Upper lobe of left lung (tissue), 6 donors: ENCODE measurements around the gene IL13RA1. TPM values are rescaled to one million over a fixed set of nuclear protein-coding genes. Genes with fewer than 3 reads are reported as not detected.

Experiments used
- ATAC-seq, 2 donors: fragments of 200-7000 bp; cut with Tn5 transposase; one replicate each; pipeline ENCODE4 v1.9.1; 2022; ENCODE audit warnings: mild to moderate bottlenecking in 2 of 2, moderate library complexity in 2 of 2; ENCODE audit not compliant: low FRiP score in 2 of 2
- DNase-seq, 2 donors: peaks; one replicate each; pipeline ENCODE4 v3.0.0-alpha.2; 2019 to 2020
- H3K27ac ChIP-seq, 4 donors: fragments of 200-600 bp; sonication (generic); one replicate each; pipeline ENCODE4 v1.5.1; 2016 to 2019
- H3K27me3 ChIP-seq, 4 donors: fragments of 200-600 bp; sonication (generic); one replicate each; pipeline ENCODE4 v1.5.1; 2017 to 2019
- H3K36me3 ChIP-seq, 4 donors: fragments of 200-600 bp; sonication (generic); one replicate each; pipeline ENCODE4 v1.5.1; 2016 to 2019
- H3K4me1 ChIP-seq, 4 donors: fragments of 200-600 bp; sonication (generic); one replicate each; pipeline ENCODE4 v1.5.1; 2018 to 2019
- H3K4me3 ChIP-seq, 4 donors: fragments of 200-600 bp; sonication (generic); one replicate each; pipeline ENCODE4 v1.5.1; 2017 to 2019; ENCODE audit warnings: mild to moderate bottlenecking in 2 of 4, moderate library complexity in 1 of 4
- H3K9me3 ChIP-seq, 4 donors: fragments of 200-600 bp; sonication (generic); one replicate each; pipeline ENCODE4 v1.5.1; 2018 to 2019
- EP300 ChIP-seq, 4 donors: sonication (generic); formaldehyde crosslinking; IDR thresholded peaks; one replicate each; pipeline ENCODE4 v1.5.1; 2017; ENCODE audit warnings: antibody characterized with exemption in 4 of 4, control low read depth in 2 of 4
- POLR2A ChIP-seq, 4 donors: fragments of 450-650 bp; IDR thresholded peaks; one replicate each; pipeline ENCODE4 v1.5.1; 2016 to 2017; ENCODE audit warnings: antibody characterized with exemption in 4 of 4, mild to moderate bottlenecking in 2 of 4
- POLR2AphosphoS5 ChIP-seq, 2 donors: sonication (generic); formaldehyde crosslinking; IDR thresholded peaks; one replicate each; pipeline ENCODE4 v1.5.1; 2017; ENCODE audit warnings: antibody characterized with exemption in 2 of 2
- WGBS, 2 donors: methylation state at CpG; one replicate each; pipeline ENCODE4 v1.1.5; 2017 to 2018; 5-methylcytosine and 5-hydroxymethylcytosine counted together
- total RNA-seq, 6 donors: library from RNA; depleted of rRNA in 4 of 6; stranded (reverse); fragments of >200 nt in 4 of 6; gene quantifications; one replicate each; pipeline versions ENCODE4 v1.1.0 to v1.2.1, GENCODE V29; 2016 to 2021
- TF ChIP-seq, protein P1 (sequence below), 6 experiments: fragments of 450-650 bp in 4 of 6; fragments of 200-600 bp in 2 of 6; sonication (generic) in 2 of 6; IDR thresholded peaks; one replicate each; pipeline ENCODE4 v1.5.1; 2016 to 2019; ENCODE audit warnings: antibody characterized with exemption in 6 of 6
- donor health status: DM: no; HTN: no; CAD: no; lungs with moderate emphysema.
- donor health status: DM: no; HTN: yes; CAD: no; lungs with severe emphysema.

Gene IL13RA1
- total RNA-seq, 6 donors from 2014 or later: 22.4 to 83.3 (median 67.0) TPM

DNA sequence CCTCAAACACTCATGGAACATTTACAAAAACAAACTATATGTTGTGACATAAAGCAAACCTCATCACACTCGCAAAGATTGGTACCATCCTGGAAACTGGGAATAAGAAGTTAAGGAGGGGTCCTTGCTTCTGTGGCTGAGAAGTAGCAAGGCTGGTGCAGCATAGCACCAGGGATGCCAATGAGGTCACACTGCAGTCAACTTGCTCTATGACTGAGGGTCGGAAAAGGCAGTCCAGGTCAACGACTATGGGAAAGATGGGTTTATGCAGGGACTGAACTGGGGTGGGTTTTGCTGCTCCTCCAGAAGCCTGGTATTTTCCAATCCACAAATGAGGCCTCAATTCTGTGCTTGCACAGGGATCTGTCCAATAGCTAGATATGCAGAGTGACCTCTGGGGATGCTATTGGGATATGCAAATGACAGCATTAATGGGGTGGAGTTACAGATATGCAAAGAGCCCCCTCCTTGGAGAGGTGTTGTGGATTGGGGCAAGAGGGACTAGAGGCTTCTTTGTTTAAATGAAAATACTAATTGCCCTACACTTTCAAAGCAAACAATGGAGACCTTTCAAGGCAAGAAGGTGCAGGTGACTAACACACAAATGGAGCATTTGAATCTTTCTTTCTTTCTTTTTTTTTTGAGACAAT is 7.2 kb upstream of the IL13RA1 start:
- H3K4me3 ChIP-seq: no peak overlapping the region
- no peak for TF ChIP-seq POLR2AphosphoS5 (IDR thresholded peaks at IDR 0.05)
- TF ChIP-seq, protein P1, sequence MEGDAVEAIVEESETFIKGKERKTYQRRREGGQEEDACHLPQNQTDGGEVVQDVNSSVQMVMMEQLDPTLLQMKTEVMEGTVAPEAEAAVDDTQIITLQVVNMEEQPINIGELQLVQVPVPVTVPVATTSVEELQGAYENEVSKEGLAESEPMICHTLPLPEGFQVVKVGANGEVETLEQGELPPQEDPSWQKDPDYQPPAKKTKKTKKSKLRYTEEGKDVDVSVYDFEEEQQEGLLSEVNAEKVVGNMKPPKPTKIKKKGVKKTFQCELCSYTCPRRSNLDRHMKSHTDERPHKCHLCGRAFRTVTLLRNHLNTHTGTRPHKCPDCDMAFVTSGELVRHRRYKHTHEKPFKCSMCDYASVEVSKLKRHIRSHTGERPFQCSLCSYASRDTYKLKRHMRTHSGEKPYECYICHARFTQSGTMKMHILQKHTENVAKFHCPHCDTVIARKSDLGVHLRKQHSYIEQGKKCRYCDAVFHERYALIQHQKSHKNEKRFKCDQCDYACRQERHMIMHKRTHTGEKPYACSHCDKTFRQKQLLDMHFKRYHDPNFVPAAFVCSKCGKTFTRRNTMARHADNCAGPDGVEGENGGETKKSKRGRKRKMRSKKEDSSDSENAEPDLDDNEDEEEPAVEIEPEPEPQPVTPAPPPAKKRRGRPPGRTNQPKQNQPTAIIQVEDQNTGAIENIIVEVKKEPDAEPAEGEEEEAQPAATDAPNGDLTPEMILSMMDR (IDR thresholded peaks at IDR 0.05): no peak
- no peak for TF ChIP-seq EP300 (IDR thresholded peaks at IDR 0.05)
- no peak for TF ChIP-seq POLR2A (IDR thresholded peaks at IDR 0.05)
- no peak overlapping the region for H3K27ac ChIP-seq
- ATAC-seq (no peak), DNase-seq (no peak)
- H3K9me3 ChIP-seq: no peaks in the 10 kb centered on the region
- peaks cover 0 to 7% (median under 1%) of the 10 kb centered on the region in 4 donors for H3K4me1 ChIP-seq
- 78 to 90% methylated on average over 2 to 3 of the region's 3 CpGs for WGBS, 2 donors
- H3K27me3 ChIP-seq: no peaks in the 10 kb centered on the region
- no peaks in the 10 kb centered on the region for H3K36me3 ChIP-seq

DNA sequence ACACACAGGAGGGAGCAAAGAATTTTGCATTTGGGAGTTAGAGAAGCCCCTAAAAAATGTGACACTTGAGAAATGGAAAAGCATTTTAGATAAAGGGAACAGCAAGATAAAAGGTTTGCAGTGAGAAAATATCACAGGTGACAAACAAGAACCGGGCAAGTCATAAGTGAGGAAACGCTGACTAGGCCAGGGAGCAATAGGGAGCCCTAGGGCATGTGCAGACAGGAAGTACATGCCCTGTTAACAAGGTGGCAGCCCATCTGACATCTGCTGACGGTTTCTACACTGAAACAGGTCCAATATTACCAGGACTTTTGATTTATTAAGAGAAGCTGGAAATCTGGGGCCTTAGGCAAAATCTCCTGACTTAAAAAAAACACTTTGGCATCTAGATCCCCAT is 4.0 kb upstream of the IL13RA1 start:
- H3K27me3 ChIP-seq: no peaks in the 10 kb centered on the region
- 63 to 65% methylated on average over 3 of the region's 3 CpGs for WGBS, 2 donors
- no peak overlapping the region for H3K27ac ChIP-seq
- H3K4me3 ChIP-seq: no peak overlapping the region
- DNase-seq (no peak), ATAC-seq (no peak)
- H3K9me3 ChIP-seq: no peaks in the 10 kb centered on the region
- no peaks in the 10 kb centered on the region for H3K36me3 ChIP-seq
- no peak for TF ChIP-seq EP300 (IDR thresholded peaks at IDR 0.05)
- no peak for TF ChIP-seq POLR2A (IDR thresholded peaks at IDR 0.05)
- TF ChIP-seq, protein P1 (IDR thresholded peaks at IDR 0.05): no peak
- no peak for TF ChIP-seq POLR2AphosphoS5 (IDR thresholded peaks at IDR 0.05)
- peaks cover 10 to 18% (median 15%) of the 10 kb centered on the region in 4 donors for H3K4me1 ChIP-seq

DNA sequence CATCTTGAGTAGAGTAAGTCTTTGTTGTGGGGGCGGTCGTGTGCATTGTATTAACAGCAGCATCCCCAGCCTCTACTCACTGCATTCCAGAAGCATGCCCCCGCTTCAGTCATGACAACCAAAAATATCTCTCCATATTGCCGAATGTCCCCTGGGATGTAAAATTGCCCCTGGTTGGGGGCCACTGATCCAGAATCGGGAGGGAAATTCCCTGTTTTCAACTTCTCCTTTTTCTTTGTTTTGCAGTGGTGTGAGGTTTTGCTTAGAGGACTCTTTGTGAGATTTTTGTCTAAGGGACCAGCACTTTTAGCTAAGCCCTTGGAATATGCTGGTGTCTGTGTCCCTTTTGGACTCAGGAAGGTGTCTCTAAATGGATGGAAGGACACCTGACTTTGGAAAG is 3.0 kb upstream of the IL13RA1 start:
- DNase-seq (no peak), ATAC-seq (no peak)
- Histone ChIP-seq H3K9me3 (no peaks in the 10 kb centered on the region), H3K27ac (peak overlapping the region in 2 of 4 donors; percentile 40 to 84), H3K36me3 (no peaks in the 10 kb centered on the region), H3K4me1 (peaks cover 10 to 18% (median 15%) of the 10 kb centered on the region in 4 donors), H3K4me3 (no peak overlapping the region), H3K27me3 (no peaks in the 10 kb centered on the region)
- WGBS, 2 donors: 84 to 90% methylated on average over 5 of the region's 5 CpGs
- TF ChIP-seq, protein P1 (IDR thresholded peaks at IDR 0.05): no peak
- TF ChIP-seq EP300 (IDR thresholded peaks at IDR 0.05): no peak
- no peak for TF ChIP-seq POLR2AphosphoS5 (IDR thresholded peaks at IDR 0.05)
- TF ChIP-seq POLR2A (IDR thresholded peaks at IDR 0.05): no peak

DNA sequence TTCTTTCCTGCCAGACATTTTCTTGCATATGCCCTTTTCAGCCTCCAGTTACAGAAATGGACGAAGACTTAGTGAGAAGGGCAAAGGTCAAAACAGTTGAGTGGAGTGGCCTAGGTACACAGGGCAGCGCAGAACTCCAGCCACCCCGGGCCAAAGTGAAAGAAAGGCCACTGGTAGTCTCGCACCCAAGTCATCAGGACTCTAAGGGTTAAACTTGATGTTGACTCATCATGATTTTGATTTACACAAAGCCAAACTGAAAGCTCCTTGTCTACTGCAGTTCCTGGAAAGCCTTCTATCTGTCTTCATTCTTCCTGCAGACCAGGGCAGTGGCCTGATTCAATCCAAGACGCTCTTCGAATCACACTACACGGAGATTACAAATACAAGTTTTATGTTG is 2.6 kb upstream of the IL13RA1 start:
- H3K27ac ChIP-seq: peak overlapping the region in 2 of 4 donors; percentile 84 to 98
- DNase-seq: no peak
- H3K27me3 ChIP-seq: no peaks in the 10 kb centered on the region
- WGBS, 2 donors: 51 to 57% methylated on average over 6 to 7 of the region's 7 CpGs
- TF ChIP-seq POLR2AphosphoS5 (IDR thresholded peaks at IDR 0.05) (no peak), EP300 (IDR thresholded peaks at IDR 0.05) (no peak), POLR2A (IDR thresholded peaks at IDR 0.05) (no peak)
- TF ChIP-seq, protein P1 (IDR thresholded peaks at IDR 0.05): no peak
- no peak overlapping the region for H3K4me3 ChIP-seq
- no peaks in the 10 kb centered on the region for H3K36me3 ChIP-seq
- H3K4me1 ChIP-seq: peaks cover 14 to 20% (median 18%) of the 10 kb centered on the region in 4 donors
- H3K9me3 ChIP-seq: no peaks in the 10 kb centered on the region
- ATAC-seq: no peak

DNA sequence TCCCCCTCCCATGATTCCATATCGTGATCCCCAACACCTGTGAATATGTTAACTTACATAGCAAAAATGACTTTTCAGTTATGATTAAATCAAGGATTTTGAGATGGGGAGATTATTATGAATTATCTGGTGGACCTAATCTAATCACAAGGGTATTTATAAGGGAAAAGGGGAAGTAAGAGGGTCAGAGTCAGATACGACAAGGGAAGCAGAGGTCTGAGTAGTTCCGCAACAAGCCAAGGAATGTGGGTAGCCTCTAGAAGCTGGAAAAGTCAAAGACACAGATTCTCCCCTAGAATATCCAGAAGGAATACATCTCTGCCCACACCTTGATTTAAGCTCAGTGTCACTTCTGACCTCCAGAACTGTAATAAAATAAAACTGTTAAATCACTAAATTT is 1.0 kb upstream of the IL13RA1 start:
- WGBS, 2 donors: 55 to 68% methylated on average over 3 of the region's 3 CpGs
- ATAC-seq: no peak
- DNase-seq: no peak
- Histone ChIP-seq H3K36me3 (no peaks in the 10 kb centered on the region), H3K27me3 (no peaks in the 10 kb centered on the region), H3K4me1 (peaks cover 17 to 28% (median 20%) of the 10 kb centered on the region in 4 donors), H3K9me3 (no peaks in the 10 kb centered on the region), H3K27ac (peak overlapping the region; percentile 84 to 98 (median 95)), H3K4me3 (peak overlapping the region in 3 of 4 donors; percentile 62 to 67 (median 63))
- TF ChIP-seq POLR2A (IDR thresholded peaks at IDR 0.05) (no peak), POLR2AphosphoS5 (IDR thresholded peaks at IDR 0.05) (no peak), EP300 (IDR thresholded peaks at IDR 0.05) (no peak)
- TF ChIP-seq, protein P1 (IDR thresholded peaks at IDR 0.05): no peak
